Measurements from ENCODE around the gene SLU7.

DNA sequence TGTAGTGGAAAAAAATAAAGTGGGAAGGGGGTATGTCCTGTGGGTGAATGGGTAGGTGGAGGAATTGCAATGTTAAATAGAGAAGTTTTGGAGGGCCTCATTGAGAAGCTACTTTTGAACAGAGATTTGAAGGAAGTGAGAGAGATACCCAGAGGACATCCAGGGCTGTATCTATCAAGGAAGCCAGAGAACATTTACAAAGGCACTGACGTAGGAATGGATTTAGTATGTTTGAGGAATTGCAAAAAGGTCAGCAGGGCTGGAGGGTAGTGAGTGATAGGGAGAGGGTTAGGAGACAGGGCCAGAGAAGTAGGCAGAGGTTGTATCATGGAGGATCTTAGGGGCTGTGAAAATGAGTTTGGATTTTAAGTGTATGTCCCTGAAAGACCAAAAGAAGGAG is 16.7 kb upstream of the SLU7 start:
- no peak for TF ChIP-seq CTCF (IDR thresholded peaks at IDR 0.05 in 4 of 5, conservative IDR thresholded peaks at IDR 0.05 in 1 of 5)
- TF ChIP-seq POLR2A (IDR thresholded peaks at IDR 0.05) = no peak

Measured in gastrocnemius medialis (tissue), 4 donors.